Sciatic nerve (tissue), 2 donors: ENCODE measurements around the gene COL15A1. TPM values are rescaled to one million over a fixed set of nuclear protein-coding genes. Genes with fewer than 3 reads are reported as not detected.
"Not testable (repeated sequence)": the region's sequence is repeated elsewhere in the genome, so short reads cannot be mapped to it uniquely, and the experiment has no call there.

ENCODE experiments used
- ATAC-seq: fragments of 200-7000 bp; cut with Tn5 transposase; one replicate; pipeline ENCODE4 v1.9.1; 2020; ENCODE audit warnings: mild to moderate bottlenecking, moderate library complexity
- DNase-seq: peaks from one replicate; pipeline ENCODE4 v3.0.0-alpha.2; 2020; ENCODE audit warnings: low spot score
- intact Hi-C: fragments of 100-400 bp; cut with DNase I; formaldehyde crosslinking; loops from one replicate; pipeline ENCODE4 v1.14.2; 2022
- total RNA-seq: library from RNA; stranded (reverse); fragmentation: NEBNext Ultra II Directional; extraction: Animal tissue kit (Norgen Biotek cat#: 25700); gene quantifications from one replicate; pipeline ENCODE4 v1.2.1, GENCODE V29; 2021
- donor health status: DM: no; HTN: no; CAD: no.
- donor health status: DM: no; HTN: no; CAD: no.

The COL15A1 gene
- total RNA-seq, 1 donor from 2014 or later, result 94.6 TPM

- intact Hi-C loops, result loop anchor here (10.0 kb wide), 1 partner anchor 144 kb away; no protein-coding TSS in a partner anchor
- no peak for DNase-seq
- no peak for ATAC-seq
These were observed 57.0 kb downstream of the COL15A1 start for GRCh38 chr9:99000476-99001395.

- ATAC-seq, result no peak
- intact Hi-C loops, result loop anchor here (10.0 kb wide), 1 partner anchor 143 kb away; no protein-coding TSS in a partner anchor
- DNase-seq, result no peak
These were observed 58.2 kb downstream of the COL15A1 start for GRCh38 chr9:99001892-99002291.

- ATAC-seq (no peak), DNase-seq (no peak)
- intact Hi-C loops, result loop anchor here (10.0 kb wide), 1 partner anchor 142 kb away; no protein-coding TSS in a partner anchor
These were observed 59.0 kb downstream of the COL15A1 start for GRCh38 chr9:99002706-99003105.

DNA sequence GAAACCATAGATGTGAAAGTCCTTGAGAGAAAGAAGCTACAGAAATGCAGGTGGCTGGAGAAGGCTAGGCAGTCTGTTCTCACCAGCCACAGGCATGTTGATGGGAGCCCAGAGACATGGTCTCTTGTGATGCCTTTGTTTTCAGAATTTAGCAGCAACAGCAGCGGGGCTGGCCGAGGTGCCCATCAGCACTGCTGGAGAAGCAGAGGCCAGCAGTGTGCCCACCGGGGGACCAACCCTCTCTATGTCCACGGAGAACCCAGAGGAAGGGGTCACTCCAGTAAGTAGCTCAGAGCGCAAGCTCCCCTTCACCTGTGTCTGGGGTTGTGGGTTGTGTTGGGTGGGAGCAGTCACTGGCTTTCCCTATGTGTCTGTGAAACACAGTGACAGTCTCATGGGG is 59.6 kb downstream of the COL15A1 start:
- ATAC-seq (no peak), DNase-seq (no peak)
- intact Hi-C loops, result loop anchor here (10.0 kb wide), 1 partner anchor 141 kb away; no protein-coding TSS in a partner anchor

- no peak for ATAC-seq
- DNase-seq, result no peak
- intact Hi-C loops, result loop anchor here (10.0 kb wide), 1 partner anchor 141 kb away; no protein-coding TSS in a partner anchor
These were observed 60.4 kb downstream of the COL15A1 start for GRCh38 chr9:99004115-99004514.

GRCh38 chr9:99004717-99005460 is 61.2 kb downstream of the COL15A1 start:
- ATAC-seq (no peak), DNase-seq (no peak)
- intact Hi-C loops, result loop anchor here (10.0 kb wide), 1 partner anchor 140 kb away; no protein-coding TSS in a partner anchor

GRCh38 chr9:99005651-99006050 is 61.9 kb downstream of the COL15A1 start:
- intact Hi-C loops, result loop anchor here (10.0 kb wide), 1 partner anchor 139 kb away; no protein-coding TSS in a partner anchor
- DNase-seq, result no peak
- no peak for ATAC-seq

DNA sequence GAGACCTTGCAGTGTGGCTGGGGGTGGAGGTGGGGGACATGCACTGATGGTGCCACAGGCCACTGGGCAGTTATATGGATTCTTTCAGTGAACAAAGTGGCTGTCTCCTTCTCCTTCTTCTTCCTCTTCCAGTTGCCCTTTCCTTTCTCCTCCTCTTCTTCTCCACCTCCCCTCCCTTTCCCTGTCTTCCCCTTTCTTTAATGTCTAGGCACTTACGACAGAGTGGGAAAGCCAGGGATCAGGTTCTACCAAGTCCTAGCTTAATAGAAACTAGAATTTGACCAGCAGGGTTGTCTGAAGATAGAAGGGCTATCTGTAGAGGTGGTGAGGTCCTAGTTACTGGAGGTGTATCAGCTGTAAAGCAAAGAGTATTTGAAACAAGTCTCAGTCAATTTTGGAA is 62.8 kb downstream of the COL15A1 start:
- no peak for ATAC-seq
- intact Hi-C loops, result loop anchor here (10.0 kb wide), 1 partner anchor 138 kb away; no protein-coding TSS in a partner anchor
- no peak for DNase-seq

GRCh38 chr9:99006979-99007378 is 63.3 kb downstream of the COL15A1 start:
- ATAC-seq (no peak), DNase-seq (no peak)
- intact Hi-C loops, result loop anchor here (10.0 kb wide), 1 partner anchor 138 kb away; no protein-coding TSS in a partner anchor

DNA sequence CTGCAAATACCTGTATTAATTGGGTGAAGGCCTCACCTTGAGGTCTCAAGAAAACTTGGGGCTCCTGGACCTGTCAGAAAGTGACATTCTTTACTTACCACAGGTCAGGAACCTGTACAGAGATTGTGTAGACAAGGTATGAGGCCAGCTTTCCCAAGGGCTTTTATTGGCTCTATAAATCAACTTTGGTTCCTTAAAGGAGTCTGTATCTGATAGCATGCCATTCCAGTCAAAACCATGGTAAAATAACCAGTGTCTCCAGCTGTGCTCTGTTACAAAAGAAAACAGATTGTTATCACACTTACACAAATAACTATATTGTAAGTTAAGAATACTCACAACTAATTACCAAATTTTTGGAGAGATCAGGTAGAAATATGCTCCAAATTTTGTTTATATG is 64.5 kb downstream of the COL15A1 start:
- ATAC-seq, result no peak
- intact Hi-C loops, result loop anchor here (10.0 kb wide), 1 partner anchor 137 kb away; no protein-coding TSS in a partner anchor
- DNase-seq, result no peak

GRCh38 chr9:99010393-99010792 is 66.7 kb downstream of the COL15A1 start:
- DNase-seq, ATAC-seq, intact Hi-C loops: not testable (repeated sequence)

DNA sequence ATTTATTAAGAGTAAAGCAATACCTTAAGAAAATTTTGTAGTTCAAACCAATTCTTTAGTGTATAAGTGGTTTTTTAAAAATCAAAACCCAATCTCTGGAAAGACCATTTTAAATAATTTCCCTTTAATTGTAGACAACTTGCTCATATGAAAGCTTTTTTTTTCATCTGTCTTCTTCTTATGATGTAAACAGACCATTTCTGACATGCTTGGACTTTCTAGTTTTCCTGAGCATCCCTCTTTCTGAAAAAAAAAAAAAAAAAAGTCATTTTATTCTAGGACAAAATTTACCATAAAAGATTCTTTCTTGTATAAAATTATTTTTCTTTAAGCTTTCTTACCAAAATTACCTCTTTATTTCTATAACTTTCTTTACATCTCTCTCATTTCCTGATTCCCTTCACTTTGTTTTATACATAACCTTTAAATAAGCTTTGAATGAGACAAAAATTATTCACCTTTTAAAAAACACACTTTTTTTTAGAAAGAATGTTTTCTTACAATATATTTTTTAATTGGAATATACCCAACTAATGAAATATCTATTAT is 67.5 kb downstream of the COL15A1 start:
- intact Hi-C loops, result no loop called here
- no peak for DNase-seq
- no peak for ATAC-seq

DNA sequence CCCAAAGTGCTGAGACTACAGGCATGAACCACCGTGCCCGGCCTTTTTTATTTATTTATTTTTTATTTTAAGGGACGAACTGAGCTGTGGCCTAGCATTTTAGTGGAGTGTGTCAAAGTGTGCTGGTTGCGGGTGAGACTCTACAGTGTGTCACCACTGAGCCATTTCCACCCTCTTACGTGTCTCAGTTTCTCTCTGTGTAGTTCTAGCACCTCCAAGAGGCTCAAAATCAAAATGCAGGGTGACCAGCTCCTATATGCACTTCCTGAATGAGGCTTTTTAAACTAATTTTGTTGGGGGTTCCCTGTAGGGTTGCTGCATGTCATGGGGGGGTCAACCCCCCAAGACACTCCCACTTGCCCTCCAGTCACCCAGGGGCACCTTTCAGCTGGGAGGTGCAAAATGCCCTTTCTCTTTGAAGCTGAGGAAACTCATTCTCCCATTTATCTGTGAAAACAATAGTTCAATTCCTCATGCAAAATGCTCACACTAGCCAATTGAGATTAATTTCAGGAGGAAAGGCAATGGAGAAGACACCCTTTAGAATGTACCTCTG is 69.3 kb downstream of the COL15A1 start:
- DNase-seq, result no peak
- intact Hi-C loops, result no loop called here
- ATAC-seq, result peak; percentile 52

GRCh38 chr9:99013550-99013949 is 69.8 kb downstream of the COL15A1 start:
- intact Hi-C loops, result no loop called here
- no peak for DNase-seq
- ATAC-seq, result no peak

- intact Hi-C loops, result no loop called here
- ATAC-seq, result no peak
- DNase-seq, result no peak
These were observed 71.7 kb downstream of the COL15A1 start for GRCh38 chr9:99015448-99015847.

GRCh38 chr9:99015890-99016289 is 72.2 kb downstream of the COL15A1 start:
- intact Hi-C loops, result no loop called here
- DNase-seq, result no peak
- no peak for ATAC-seq

DNA sequence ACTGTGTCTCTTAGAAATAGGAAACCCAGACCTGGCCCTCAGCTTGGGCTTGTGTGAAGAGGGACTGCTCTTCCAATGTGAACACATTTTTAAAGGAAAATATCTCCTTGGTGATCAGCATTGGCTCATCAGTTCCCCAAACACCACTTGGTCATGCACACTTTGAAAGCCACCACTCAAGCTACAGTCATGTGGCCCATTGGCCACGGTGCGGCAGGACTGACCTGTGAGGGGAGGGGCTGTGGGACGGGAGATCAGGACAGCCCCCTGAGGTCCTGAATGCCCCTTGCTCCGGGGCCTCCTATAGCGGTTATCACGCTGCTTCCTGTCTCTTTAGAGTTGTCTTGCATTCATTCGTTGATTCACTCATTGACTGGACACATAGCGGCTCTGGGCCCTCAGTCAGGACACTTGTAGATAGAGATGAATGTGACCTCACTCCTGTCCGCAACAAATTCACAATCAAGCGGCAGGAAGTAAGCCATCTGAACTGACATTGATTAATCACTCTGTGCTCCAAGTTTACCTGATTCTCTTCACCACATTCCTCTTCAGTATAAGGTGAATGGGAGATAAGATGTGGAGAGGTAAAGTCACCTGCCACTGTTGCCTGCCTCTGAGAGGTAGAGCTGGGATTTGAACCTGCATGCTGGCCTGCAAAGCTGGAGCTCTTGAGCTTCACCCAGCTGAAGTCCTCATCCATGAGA is 73.1 kb downstream of the COL15A1 start:
- DNase-seq (no peak), ATAC-seq (no peak)
- intact Hi-C loops, result no loop called here

DNA sequence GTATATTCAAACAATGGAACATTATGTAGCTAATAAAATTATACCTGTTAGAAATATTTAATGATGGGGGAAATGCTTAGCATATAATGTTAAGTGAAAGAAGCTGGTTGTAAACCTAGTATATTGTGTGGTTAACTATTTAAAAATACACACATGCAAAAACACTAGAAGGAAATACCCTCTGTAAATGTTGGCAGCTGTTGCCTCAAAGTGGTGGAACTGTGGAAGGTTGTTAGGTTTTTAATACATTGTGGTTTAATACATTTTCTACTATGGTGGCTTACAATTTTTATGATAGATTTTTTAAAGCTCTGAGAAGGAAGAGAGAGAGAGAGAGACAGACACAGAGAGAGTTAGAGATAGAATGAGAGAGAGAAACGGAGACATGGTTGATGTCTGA is 74.9 kb downstream of the COL15A1 start:
- DNase-seq, result no peak
- ATAC-seq, result no peak
- intact Hi-C loops, result no loop called here
